Mesenteric fat pad (tissue), 1 donor: ENCODE results near the gene PCCB. TPM values are rescaled to one million over a fixed set of nuclear protein-coding genes. Genes with fewer than 3 reads are reported as not detected.
"Not testable (repeated sequence)": the region's sequence is repeated elsewhere in the genome, so short reads cannot be mapped to it uniquely, and the experiment has no call there.

ENCODE experiments used
- DNase-seq: peaks from one replicate; pipeline ENCODE4 v3.0.0-alpha.2; 2020; ENCODE audit warnings: low spot score
- long read RNA-seq: library from polyadenylated mRNA; unstranded; transcript quantifications from one replicate; pipeline ENCODE4 v2.0.0, GENCODE V29; 2020
- total RNA-seq: library from RNA; stranded (reverse); fragmentation: NEBNext Ultra II Directional; extraction: Animal tissue kit (Norgen Biotek cat#: 25700); gene quantifications from one replicate; pipeline ENCODE4 v1.2.1, GENCODE V29; 2021
- donor health status: DM: yes; HTN: yes; CAD: no.

Gene PCCB
- total RNA-seq: 28.5 TPM
- long read RNA-seq, full-length matches to known transcripts: 167 of 190 reads
- long read RNA-seq, partial matches to known transcripts: 10 of 190 reads
- long read RNA-seq, other reads (novel, unspliced or antisense): 13 of 190 reads

GRCh38 chr3:136250059-136250902 is at the start of gene PCCB:
TSS of gene PCCB (plus strand) at chr3:136250340. CDS start at chr3:136250376, 36 bp downstream.
- DNase-seq: peak; percentile 97

GRCh38 chr3:136207489-136208115 is 42.5 kb upstream of the PCCB start:
- no peak for DNase-seq

GRCh38 chr3:136209921-136210320 is 40.2 kb upstream of the PCCB start:
- no peak for DNase-seq

- no peak for DNase-seq
These were observed 38.6 kb upstream of the PCCB start for GRCh38 chr3:136211547-136211946.

GRCh38 chr3:136222746-136223145 is 27.4 kb upstream of the PCCB start:
- not testable (repeated sequence) for DNase-seq

GRCh38 chr3:136232413-136232812 is 17.7 kb upstream of the PCCB start:
- no peak for DNase-seq

GRCh38 chr3:136235545-136235944 is 14.6 kb upstream of the PCCB start:
- no peak for DNase-seq

- DNase-seq: no peak
These were observed 14.0 kb upstream of the PCCB start for GRCh38 chr3:136236109-136236508.

GRCh38 chr3:136237103-136237502 is 13.0 kb upstream of the PCCB start:
- DNase-seq: no peak

- DNase-seq: no peak
These were observed 12.0 kb upstream of the PCCB start for GRCh38 chr3:136237961-136238649.

GRCh38 chr3:136239094-136239493 is 11.0 kb upstream of the PCCB start:
- no peak for DNase-seq

- DNase-seq: no peak
These were observed 4.4 kb upstream of the PCCB start for GRCh38 chr3:136245691-136246090.

GRCh38 chr3:136247436-136247835 is 2.7 kb upstream of the PCCB start:
- no peak for DNase-seq

- no peak for DNase-seq
These were observed 2.1 kb upstream of the PCCB start for GRCh38 chr3:136247855-136248590.

- no peak for DNase-seq
These were observed 1.0 kb upstream of the PCCB start for GRCh38 chr3:136249091-136249490.

GRCh38 chr3:136249593-136249992 is 547 bp upstream of the PCCB start:
- no peak for DNase-seq

GRCh38 chr3:136250903-136251460 is 842 bp downstream of the PCCB start:
- no peak for DNase-seq

- no peak for DNase-seq
These were observed 1.4 kb downstream of the PCCB start for GRCh38 chr3:136251511-136251910.

- no peak for DNase-seq
These were observed 5.7 kb downstream of the PCCB start for GRCh38 chr3:136255672-136256406.

- DNase-seq: no peak
These were observed 8.1 kb downstream of the PCCB start for GRCh38 chr3:136258199-136258598.
